Measurements from ENCODE around the gene FTH1.

The FTH1 gene

DNA sequence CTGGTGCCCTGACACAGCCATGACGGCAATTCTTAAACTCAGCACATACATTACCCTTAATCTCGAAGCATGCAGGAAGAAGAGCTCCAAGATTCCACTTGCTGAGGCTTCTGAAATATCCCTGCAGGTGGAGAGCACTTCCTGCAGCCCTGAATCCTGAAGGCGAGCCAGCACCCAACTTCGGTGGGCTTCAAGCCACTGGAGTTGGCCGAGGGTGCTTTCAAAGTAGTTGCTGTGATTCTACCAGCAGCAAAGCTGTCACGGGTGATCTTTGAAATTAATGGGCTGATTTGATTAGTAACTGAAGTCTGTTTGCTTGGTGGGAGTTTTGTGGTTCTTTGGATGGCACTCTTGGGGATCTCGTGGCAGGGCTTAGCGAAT, 9.0 kb upstream of the FTH1 start:
- Histone ChIP-seq H3K9me3 (replicated peaks; ENCODE audit: low read length) (no peaks in the 10 kb centered on the region), H3K4me2 (ENCODE audit: low read length) (no peak overlapping the region), H3K27me3 (ENCODE audit: control insufficient read depth, insufficient read depth, low read length) (no peaks in the 10 kb centered on the region), H3K36me3 (ENCODE audit: insufficient read depth, low read length) (no peaks in the 10 kb centered on the region), H3K4me3 (ENCODE audit: low read length) (no peak overlapping the region), H3K9ac (ENCODE audit: low read depth, low read length) (no peak overlapping the region), H3K4me1 (ENCODE audit: control insufficient read depth, insufficient read depth, low read length) (peaks cover 42% of the 10 kb centered on the region)

DNA sequence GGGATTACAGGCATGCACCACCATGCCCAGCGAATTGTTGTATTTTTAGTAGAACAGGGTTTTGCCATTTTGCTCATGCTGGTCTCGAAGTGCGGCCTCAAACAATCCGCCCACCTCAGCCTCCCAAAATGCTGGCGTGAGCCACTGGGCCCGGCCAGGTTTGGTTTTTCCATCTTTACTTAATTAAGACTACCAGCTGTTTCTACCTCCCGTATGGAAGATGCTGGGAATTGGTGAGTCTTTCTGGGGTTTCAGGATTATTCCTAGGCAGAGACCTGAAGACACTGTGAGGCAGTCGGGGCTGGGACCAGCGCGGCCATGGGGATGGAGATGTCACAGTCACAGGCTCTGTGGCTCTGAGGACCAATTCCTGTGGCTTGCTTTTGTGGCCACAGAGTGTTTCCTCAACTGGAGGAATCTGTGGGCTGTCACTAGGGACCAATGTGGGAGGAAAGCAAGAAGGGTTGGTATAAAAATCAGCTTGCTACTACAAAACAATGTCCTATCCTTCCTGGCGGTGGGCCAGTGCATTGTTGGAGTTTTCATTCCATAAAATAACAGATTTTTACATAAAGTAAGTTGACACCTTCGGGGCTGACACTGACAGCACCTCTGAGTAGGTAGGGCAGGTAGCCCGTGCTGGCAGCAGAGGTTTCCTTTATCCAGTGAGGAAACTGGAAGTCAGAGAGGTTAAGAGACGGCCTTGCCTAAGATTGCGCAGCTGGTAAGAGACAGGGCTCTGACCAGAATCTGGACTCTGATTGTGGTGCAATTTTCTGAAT, 8.4 kb upstream of the FTH1 start:
- no peaks in the 10 kb centered on the region for H3K9me3 ChIP-seq (replicated peaks; ENCODE audit: low read length)
- no peak overlapping the region for H3K4me3 ChIP-seq (ENCODE audit: low read length)
- no peaks in the 10 kb centered on the region for H3K27me3 ChIP-seq (ENCODE audit: control insufficient read depth, insufficient read depth, low read length)
- H3K4me1 ChIP-seq (ENCODE audit: control insufficient read depth, insufficient read depth, low read length), result peaks cover 47% of the 10 kb centered on the region
- H3K36me3 ChIP-seq (ENCODE audit: insufficient read depth, low read length), result no peaks in the 10 kb centered on the region
- no peak overlapping the region for H3K9ac ChIP-seq (ENCODE audit: low read depth, low read length)
- H3K4me2 ChIP-seq (ENCODE audit: low read length), result no peak overlapping the region

DNA sequence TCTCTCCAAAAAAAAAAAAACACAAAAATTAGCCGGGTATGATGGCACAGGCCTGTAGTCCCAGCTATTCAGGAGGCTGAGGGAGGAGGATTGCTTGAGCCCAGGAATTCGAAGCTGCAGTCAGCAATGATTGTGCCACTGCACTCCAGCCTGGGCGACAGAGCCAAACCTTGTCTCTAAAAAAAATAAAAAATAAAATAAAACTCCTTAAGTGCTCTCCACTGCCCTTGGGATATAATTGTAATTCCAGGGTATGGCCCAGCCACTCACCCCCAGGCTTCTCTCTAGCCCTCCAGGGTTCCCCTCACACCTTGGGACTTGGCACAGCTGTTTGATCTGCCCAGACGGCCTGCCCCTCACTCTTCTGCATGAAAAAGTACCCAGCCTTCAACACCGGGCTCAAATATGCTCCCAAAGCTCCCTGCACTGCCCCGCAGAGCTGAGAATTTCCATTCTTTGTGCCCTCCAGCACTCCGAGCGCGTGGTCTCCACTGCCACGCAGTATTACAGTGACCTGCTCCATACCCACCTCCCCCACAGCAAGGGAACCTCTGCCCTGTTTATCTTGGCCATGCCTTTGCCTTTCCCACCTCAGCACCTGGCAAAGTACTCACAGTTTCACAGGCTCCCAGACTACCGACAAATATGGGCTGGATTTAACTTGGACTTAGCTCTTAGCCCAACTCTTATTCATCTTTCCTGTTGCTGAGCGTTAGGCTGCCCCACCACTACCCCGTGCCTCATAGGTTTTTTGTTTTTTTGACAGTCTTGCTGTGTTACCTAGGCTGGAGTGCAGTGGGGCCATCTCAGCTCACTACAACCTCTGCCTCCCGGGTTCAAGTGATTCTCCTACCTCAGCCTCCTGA, 7.6 kb upstream of the FTH1 start:
- no peaks in the 10 kb centered on the region for H3K27me3 ChIP-seq (ENCODE audit: control insufficient read depth, insufficient read depth, low read length)
- H3K9me3 ChIP-seq (replicated peaks; ENCODE audit: low read length), result no peaks in the 10 kb centered on the region
- H3K36me3 ChIP-seq (ENCODE audit: insufficient read depth, low read length), result no peaks in the 10 kb centered on the region
- peaks cover 54% of the 10 kb centered on the region for H3K4me1 ChIP-seq (ENCODE audit: control insufficient read depth, insufficient read depth, low read length)
- H3K4me2 ChIP-seq (ENCODE audit: low read length), result no peak overlapping the region
- no peak overlapping the region for H3K9ac ChIP-seq (ENCODE audit: low read depth, low read length)
- no peak overlapping the region for H3K4me3 ChIP-seq (ENCODE audit: low read length)

DNA sequence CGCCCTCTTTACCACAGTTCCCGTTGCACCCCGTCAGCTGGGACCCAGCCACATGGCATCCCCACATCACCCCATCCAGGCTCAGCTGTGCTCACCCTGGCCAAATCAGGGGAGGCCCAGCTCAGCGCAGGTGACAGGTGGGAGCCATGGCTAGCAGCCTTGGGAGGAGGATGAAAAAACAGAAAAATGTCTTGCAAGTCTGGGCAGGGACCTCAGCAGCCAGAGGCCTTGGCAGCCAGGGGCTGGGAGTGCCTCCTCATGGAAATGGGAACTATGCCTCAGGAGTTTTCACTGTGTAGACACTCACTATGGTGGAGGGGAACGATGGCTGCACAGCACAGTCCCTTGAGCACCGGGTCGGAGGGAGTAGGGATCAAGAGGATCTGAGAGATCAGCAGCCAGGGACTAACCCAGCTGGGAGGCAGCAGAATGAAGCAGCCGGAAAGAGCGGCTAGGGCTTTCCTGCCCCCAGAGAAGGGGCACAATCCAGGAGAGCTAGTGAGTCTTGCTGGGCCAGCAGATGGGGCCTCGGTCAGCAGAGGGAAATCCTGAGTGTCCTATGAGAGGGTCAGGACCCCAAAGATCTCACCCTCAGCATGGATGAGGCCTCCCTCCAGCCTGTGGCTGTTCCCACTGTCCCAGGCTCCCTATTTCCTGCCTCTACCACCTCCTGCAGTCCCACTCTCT, 6.2 kb upstream of the FTH1 start:
- Histone ChIP-seq H3K9ac (ENCODE audit: low read depth, low read length) (peak overlapping the region; percentile 85), H3K36me3 (ENCODE audit: insufficient read depth, low read length) (no peaks in the 10 kb centered on the region), H3K4me2 (ENCODE audit: low read length) (no peak overlapping the region), H3K9me3 (replicated peaks; ENCODE audit: low read length) (no peaks in the 10 kb centered on the region), H3K4me3 (ENCODE audit: low read length) (no peak overlapping the region), H3K27me3 (ENCODE audit: control insufficient read depth, insufficient read depth, low read length) (no peaks in the 10 kb centered on the region), H3K4me1 (ENCODE audit: control insufficient read depth, insufficient read depth, low read length) (peaks cover 59% of the 10 kb centered on the region)

- Histone ChIP-seq H3K27me3 (ENCODE audit: control insufficient read depth, insufficient read depth, low read length) (no peaks in the 10 kb centered on the region), H3K4me3 (ENCODE audit: low read length) (peak overlapping the region; percentile 35), H3K9ac (ENCODE audit: low read depth, low read length) (peak overlapping the region; percentile 85), H3K36me3 (ENCODE audit: insufficient read depth, low read length) (no peaks in the 10 kb centered on the region), H3K4me1 (ENCODE audit: control insufficient read depth, insufficient read depth, low read length) (peaks cover 60% of the 10 kb centered on the region), H3K4me2 (ENCODE audit: low read length) (peak overlapping the region; percentile 74), H3K9me3 (replicated peaks; ENCODE audit: low read length) (no peaks in the 10 kb centered on the region)
Observed at GRCh38 chr11:61972672-61973475, 5.4 kb upstream of the FTH1 start.

DNA sequence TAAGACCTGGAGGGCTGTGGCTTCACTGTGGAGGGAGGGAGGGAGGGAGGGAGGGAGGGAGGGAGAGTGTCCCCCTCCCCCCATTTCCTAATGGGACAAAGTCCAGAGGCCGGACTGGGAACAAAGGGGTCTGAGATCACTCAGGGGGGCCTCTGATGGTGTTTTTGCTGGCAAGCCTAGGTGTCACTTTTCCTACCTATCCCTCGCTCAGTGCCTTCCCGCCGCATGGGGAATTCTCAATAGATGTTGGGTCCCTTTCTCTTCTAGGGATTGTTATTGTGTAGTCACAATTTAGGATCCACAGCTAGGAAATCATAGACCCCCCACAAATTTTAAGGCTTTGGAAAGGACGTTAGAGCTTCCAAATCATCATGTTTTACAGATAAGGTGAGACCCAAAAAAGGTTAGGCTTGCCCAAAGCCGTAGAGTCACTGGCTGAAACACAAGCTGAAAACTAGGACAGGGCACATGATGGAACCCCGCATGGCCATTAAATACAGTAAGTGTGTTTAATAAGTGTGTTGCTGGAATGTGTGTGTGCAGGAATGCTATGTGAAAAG, 4.8 kb upstream of the FTH1 start:
- Histone ChIP-seq H3K4me2 (ENCODE audit: low read length) (peak overlapping the region; percentile 74), H3K9ac (ENCODE audit: low read depth, low read length) (peak overlapping the region; percentile 85), H3K9me3 (replicated peaks; ENCODE audit: low read length) (no peaks in the 10 kb centered on the region), H3K36me3 (ENCODE audit: insufficient read depth, low read length) (no peaks in the 10 kb centered on the region), H3K27me3 (ENCODE audit: control insufficient read depth, insufficient read depth, low read length) (no peaks in the 10 kb centered on the region), H3K4me1 (ENCODE audit: control insufficient read depth, insufficient read depth, low read length) (peaks cover 60% of the 10 kb centered on the region), H3K4me3 (ENCODE audit: low read length) (peak overlapping the region; percentile 35)

- Histone ChIP-seq H3K4me2 (ENCODE audit: low read length) (peak overlapping the region; percentile 70), H3K36me3 (ENCODE audit: insufficient read depth, low read length) (peaks cover 5% of the 10 kb centered on the region), H3K4me3 (ENCODE audit: low read length) (peak overlapping the region; percentile 22), H3K4me1 (ENCODE audit: control insufficient read depth, insufficient read depth, low read length) (peaks cover 59% of the 10 kb centered on the region), H3K27me3 (ENCODE audit: control insufficient read depth, insufficient read depth, low read length) (no peaks in the 10 kb centered on the region), H3K9ac (ENCODE audit: low read depth, low read length) (peak overlapping the region; percentile 76), H3K9me3 (replicated peaks; ENCODE audit: low read length) (no peaks in the 10 kb centered on the region)
Observed at GRCh38 chr11:61971248-61972111, 4.0 kb upstream of the FTH1 start.

GRCh38 chr11:61969838-61970662, 2.6 kb upstream of the FTH1 start:
- peak overlapping the region; percentile 70 for H3K4me2 ChIP-seq (ENCODE audit: low read length)
- H3K27me3 ChIP-seq (ENCODE audit: control insufficient read depth, insufficient read depth, low read length), result no peaks in the 10 kb centered on the region
- H3K4me3 ChIP-seq (ENCODE audit: low read length), result peak overlapping the region; percentile 14
- peaks cover 54% of the 10 kb centered on the region for H3K4me1 ChIP-seq (ENCODE audit: control insufficient read depth, insufficient read depth, low read length)
- peak overlapping the region; percentile 76 for H3K9ac ChIP-seq (ENCODE audit: low read depth, low read length)
- H3K36me3 ChIP-seq (ENCODE audit: insufficient read depth, low read length), result peaks cover 19% of the 10 kb centered on the region
- no peaks in the 10 kb centered on the region for H3K9me3 ChIP-seq (replicated peaks; ENCODE audit: low read length)

DNA sequence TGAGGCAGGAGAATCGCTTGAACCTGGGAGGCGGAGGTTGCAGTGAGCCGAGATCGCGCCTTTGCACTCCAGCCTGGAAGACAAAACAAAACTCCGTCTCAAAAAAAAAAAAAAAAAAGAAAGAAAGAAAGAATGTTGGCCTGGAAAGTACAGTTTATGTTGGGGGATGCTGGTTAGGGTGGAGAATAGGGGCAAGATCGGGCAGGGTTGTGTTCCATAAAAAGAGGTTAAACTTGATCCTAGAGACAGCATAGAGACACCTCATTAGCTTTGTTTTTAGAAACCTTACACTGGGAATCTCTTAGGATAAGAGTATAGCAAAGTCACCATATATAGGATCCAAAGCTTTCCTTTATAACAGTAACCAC, 1.9 kb upstream of the FTH1 start:
- Histone ChIP-seq H3K4me3 (ENCODE audit: low read length) (peak overlapping the region; percentile 14), H3K4me1 (ENCODE audit: control insufficient read depth, insufficient read depth, low read length) (peaks cover 61% of the 10 kb centered on the region), H3K4me2 (ENCODE audit: low read length) (peak overlapping the region; percentile 59), H3K9ac (ENCODE audit: low read depth, low read length) (peak overlapping the region; percentile 53), H3K9me3 (replicated peaks; ENCODE audit: low read length) (no peaks in the 10 kb centered on the region), H3K27me3 (ENCODE audit: control insufficient read depth, insufficient read depth, low read length) (no peaks in the 10 kb centered on the region), H3K36me3 (ENCODE audit: insufficient read depth, low read length) (peaks cover 26% of the 10 kb centered on the region)

All from skeletal muscle satellite cell (primary cell).